Lower lobe of right lung (tissue), 2 donors: ENCODE results near the gene SMAD6. TPM values are rescaled to one million over a fixed set of nuclear protein-coding genes. Genes with fewer than 3 reads are reported as not detected.

Experiments
- ATAC-seq, 2 donors: fragments of 200-7000 bp; cut with Tn5 transposase; one replicate each; pipeline ENCODE4 v1.9.1; 2020 to 2022; ENCODE audit warnings: mild to moderate bottlenecking in 2 of 2, moderate library complexity in 2 of 2
- DNase-seq: peaks from one replicate; pipeline ENCODE4 v3.0.0-alpha.2; 2020
- H3K27ac ChIP-seq: fragments of 200-600 bp; one replicate; pipeline ENCODE4 v1.8.0; 2022
- H3K27me3 ChIP-seq: fragments of 200-600 bp; one replicate; pipeline ENCODE4 v1.8.0; 2022; ENCODE audit warnings: low read depth
- H3K36me3 ChIP-seq: fragments of 200-600 bp; one replicate; pipeline ENCODE4 v1.8.0; 2022; ENCODE audit warnings: mild to moderate bottlenecking
- H3K4me1 ChIP-seq: fragments of 200-600 bp; one replicate; pipeline ENCODE4 v1.8.0; 2022
- H3K4me3 ChIP-seq: fragments of 200-600 bp; one replicate; pipeline ENCODE4 v1.8.0; 2022; ENCODE audit warnings: mild to moderate bottlenecking
- H3K9me3 ChIP-seq: fragments of 200-600 bp; one replicate; pipeline ENCODE4 v1.8.0; 2022
- intact Hi-C: fragments of 100-400 bp; cut with DNase I; formaldehyde crosslinking; loops from one replicate; pipeline ENCODE4 v1.11.0; 2022
- total RNA-seq: library from RNA; stranded (reverse); fragmentation: NEBNext Ultra II Directional; extraction: Animal tissue kit (Norgen Biotek cat#: 25700); gene quantifications from one replicate; pipeline ENCODE4 v1.2.1, GENCODE V29; 2021
- TF ChIP-seq, protein P1 (sequence below): fragments of 200-600 bp; IDR thresholded peaks from one replicate; pipeline ENCODE4 v1.8.0; 2022; ENCODE audit warnings: antibody characterized with exemption, mild to moderate bottlenecking
- donor health status: DM: no; HTN: yes; CAD: no; lungs with severe emphysema.

Gene SMAD6
- total RNA-seq, 1 donor from 2014 or later = 159 TPM

DNA sequence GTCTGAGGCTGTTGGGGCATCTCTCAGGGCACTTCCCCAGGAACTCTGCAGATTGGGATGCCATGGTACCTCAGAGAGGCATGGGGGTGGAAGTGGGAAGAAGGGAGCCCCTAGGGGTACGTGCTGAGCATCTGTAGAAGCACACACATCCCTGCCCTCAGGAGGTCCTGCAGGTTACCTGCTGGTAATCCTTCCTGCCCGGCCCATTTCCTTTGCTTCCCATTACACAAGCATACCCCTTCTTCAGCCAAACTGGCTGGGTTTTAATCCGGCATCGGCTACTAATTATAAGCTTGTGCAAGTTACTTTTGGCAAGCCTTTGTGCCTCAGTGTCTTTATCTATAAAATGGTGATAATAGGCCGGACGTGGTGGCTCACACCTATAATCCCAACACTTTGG lies 3.1 kb upstream of the SMAD6 start:
- Histone ChIP-seq H3K9me3 (no peaks in the 10 kb centered on the region), H3K27ac (no peak overlapping the region), H3K4me1 (peaks cover 20% of the 10 kb centered on the region), H3K4me3 (no peak overlapping the region), H3K27me3 (no peaks in the 10 kb centered on the region), H3K36me3 (no peaks in the 10 kb centered on the region)
- TF ChIP-seq, protein P1, sequence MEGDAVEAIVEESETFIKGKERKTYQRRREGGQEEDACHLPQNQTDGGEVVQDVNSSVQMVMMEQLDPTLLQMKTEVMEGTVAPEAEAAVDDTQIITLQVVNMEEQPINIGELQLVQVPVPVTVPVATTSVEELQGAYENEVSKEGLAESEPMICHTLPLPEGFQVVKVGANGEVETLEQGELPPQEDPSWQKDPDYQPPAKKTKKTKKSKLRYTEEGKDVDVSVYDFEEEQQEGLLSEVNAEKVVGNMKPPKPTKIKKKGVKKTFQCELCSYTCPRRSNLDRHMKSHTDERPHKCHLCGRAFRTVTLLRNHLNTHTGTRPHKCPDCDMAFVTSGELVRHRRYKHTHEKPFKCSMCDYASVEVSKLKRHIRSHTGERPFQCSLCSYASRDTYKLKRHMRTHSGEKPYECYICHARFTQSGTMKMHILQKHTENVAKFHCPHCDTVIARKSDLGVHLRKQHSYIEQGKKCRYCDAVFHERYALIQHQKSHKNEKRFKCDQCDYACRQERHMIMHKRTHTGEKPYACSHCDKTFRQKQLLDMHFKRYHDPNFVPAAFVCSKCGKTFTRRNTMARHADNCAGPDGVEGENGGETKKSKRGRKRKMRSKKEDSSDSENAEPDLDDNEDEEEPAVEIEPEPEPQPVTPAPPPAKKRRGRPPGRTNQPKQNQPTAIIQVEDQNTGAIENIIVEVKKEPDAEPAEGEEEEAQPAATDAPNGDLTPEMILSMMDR = no peak
- intact Hi-C loops = no loop called here
- no peak for ATAC-seq
- DNase-seq = no peak

DNA sequence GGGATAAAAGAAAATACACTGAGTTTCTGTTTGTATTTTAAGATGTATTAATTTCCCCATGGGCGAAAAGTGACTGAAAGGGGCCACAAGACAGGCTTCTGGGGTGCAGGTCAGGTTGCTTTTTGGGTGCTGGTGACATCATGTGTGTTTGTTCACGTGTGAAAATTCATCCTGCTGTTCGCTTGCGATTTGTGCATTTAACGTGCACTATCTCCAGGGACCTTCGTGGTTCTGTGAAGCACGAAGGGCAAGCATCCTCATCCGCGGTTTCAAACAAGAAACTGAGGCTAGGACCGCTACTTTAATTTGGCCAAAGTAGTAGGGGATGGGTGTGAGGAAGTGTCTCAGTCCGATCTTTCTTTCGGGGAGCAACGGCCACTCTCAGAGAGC lies 1.6 kb upstream of the SMAD6 start:
- no peak for DNase-seq
- TF ChIP-seq, protein P1 = no peak
- intact Hi-C loops = no loop called here

DNA sequence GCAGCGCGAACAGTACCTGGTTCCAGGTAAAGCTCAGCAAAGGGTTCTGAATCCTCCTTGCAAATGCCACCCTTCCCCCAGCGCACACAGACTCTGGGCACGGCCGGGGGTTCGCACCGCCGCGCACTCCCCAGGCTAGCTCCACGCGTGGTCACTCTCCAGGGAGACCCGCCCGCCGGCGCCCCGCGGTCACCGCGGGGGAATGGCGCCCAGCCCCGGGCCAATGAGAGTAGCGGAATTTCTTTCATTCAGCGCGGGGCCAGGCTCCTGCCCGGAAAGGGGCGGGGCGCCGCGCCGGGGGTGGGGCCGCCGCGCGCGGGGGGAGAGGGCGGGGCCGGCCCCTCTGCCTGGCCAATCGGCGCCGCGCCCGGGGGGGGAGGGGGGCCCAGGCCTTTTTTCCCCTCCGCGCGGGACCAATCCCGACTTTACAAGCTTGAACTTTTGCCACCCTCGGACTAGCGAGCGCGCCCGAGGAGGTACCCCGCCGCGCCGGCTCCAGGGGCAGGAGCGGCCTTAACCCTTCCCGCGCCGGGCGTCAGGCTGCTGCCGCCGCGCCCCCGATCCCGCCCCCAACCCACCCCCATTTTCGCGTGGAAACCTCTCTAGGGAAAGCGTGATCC lies 1.1 kb upstream of the SMAD6 start:
- intact Hi-C loops = no loop called here

More for the DNA sequence above, 1.6 kb upstream of the SMAD6 start:
- H3K27me3 ChIP-seq = no peaks in the 10 kb centered on the region
- H3K4me1 ChIP-seq = peaks cover 34% of the 10 kb centered on the region
- no peaks in the 10 kb centered on the region for H3K9me3 ChIP-seq
- peak overlapping the region; percentile 83 for H3K4me3 ChIP-seq
- no peak for ATAC-seq
- no peaks in the 10 kb centered on the region for H3K36me3 ChIP-seq
- peak overlapping the region; percentile 39 for H3K27ac ChIP-seq

DNA sequence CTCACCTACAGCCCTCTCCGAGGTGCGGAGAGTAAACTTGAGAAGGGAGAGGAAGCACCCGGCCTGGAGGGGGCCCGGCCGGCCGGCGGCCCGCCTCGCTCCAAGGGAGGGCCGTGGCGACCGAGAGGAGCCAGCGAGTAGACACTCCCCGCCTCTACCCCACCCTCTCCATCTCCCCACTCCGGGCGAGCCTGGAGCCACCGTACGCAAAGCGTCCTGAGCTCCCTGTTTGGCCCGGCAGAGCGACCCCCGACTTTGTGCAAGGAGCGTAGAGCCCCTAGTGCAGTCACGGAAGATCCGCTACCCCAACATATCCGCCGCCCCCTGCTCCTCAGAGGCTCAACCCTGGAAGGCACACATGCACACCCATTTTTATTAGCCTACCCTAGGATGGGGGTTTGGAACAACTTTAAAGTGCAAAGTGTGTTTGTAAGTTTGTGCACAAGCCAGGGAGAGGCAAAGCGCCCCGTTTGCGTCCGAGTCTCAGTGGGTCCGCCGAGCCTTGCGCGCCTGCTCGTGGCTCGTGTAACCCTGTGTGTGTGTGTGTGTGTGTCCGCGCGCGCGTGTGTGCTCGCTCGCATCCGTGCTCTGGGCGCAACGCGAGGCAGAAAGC lies 508 bp upstream of the SMAD6 start:
- Histone ChIP-seq H3K27ac (peak overlapping the region; percentile 87), H3K4me1 (peaks cover 44% of the 10 kb centered on the region), H3K9me3 (no peaks in the 10 kb centered on the region), H3K27me3 (no peaks in the 10 kb centered on the region), H3K36me3 (peaks cover 5% of the 10 kb centered on the region), H3K4me3 (peak overlapping the region; percentile 83)
- TF ChIP-seq, protein P1 = peak; percentile 9
- ATAC-seq = peak; percentile 68 to 69
- DNase-seq = peak; percentile 70
- intact Hi-C loops = no loop called here

More for the DNA sequence above, 1.1 kb upstream of the SMAD6 start:
- ATAC-seq (peak; percentile 88 to 94), DNase-seq (peak; percentile 97)
- H3K27me3 ChIP-seq = no peaks in the 10 kb centered on the region
- H3K4me3 ChIP-seq = peak overlapping the region; percentile 83
- no peaks in the 10 kb centered on the region for H3K9me3 ChIP-seq
- H3K27ac ChIP-seq = peak overlapping the region; percentile 87
- H3K4me1 ChIP-seq = peaks cover 39% of the 10 kb centered on the region
- H3K36me3 ChIP-seq = no peaks in the 10 kb centered on the region
- TF ChIP-seq, protein P1 = no peak

DNA sequence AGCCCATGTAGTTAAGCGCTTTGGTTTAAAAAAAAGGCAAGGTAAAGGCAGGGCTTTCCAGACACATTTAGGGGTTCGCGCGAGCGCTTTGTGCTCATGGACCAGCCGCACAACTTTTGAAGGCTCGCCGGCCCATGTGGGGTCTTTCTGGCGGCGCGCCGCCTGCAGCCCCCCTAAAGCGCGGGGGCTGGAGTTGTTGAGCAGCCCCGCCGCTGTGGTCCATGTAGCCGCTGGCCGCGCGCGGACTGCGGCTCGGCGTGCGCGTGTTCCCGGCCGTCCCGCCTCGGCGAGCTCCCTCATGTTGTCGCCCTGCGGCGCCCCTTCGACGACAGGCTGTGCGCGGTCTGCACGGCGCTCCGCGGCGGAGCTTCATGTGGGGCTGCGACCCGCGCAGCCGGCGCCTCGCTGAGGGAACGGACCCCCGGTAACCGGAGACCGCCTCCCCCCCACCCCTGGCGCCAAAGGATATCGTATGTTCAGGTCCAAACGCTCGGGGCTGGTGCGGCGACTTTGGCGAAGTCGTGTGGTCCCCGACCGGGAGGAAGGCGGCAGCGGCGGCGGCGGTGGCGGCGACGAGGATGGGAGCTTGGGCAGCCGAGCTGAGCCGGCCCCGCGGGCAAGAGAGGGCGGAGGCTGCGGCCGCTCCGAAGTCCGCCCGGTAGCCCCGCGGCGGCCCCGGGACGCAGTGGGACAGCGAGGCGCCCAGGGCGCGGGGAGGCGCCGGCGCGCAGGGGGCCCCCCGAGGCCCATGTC lies 927 bp downstream of the SMAD6 start:
- H3K27ac ChIP-seq = peak overlapping the region; percentile 87
- H3K4me3 ChIP-seq = peak overlapping the region; percentile 83
- intact Hi-C loops = no loop called here
- H3K27me3 ChIP-seq = no peaks in the 10 kb centered on the region
- ATAC-seq = no peak
- peaks cover 54% of the 10 kb centered on the region for H3K4me1 ChIP-seq
- peaks cover 8% of the 10 kb centered on the region for H3K36me3 ChIP-seq
- H3K9me3 ChIP-seq = no peaks in the 10 kb centered on the region
- TF ChIP-seq, protein P1 = no peak
- peak; percentile 59 for DNase-seq
